ENCODE measurements around the gene C1orf232.

C1orf232 gene

GRCh38 chr1:26161415-26162219 is 7.1 kb downstream of the C1orf232 start:
- peaks cover 1% of the 10 kb centered on the region for H3K4me1 ChIP-seq
- H3K36me3 ChIP-seq: no peaks in the 10 kb centered on the region
- no peaks in the 10 kb centered on the region for H3K9me3 ChIP-seq
- DNase-seq: peak; percentile 61
- H3K4me3 ChIP-seq (ENCODE audit: low read depth, low read length): peak overlapping the region; percentile 45
- no peaks in the 10 kb centered on the region for H3K27me3 ChIP-seq
- no peak for TF ChIP-seq CTCF (IDR thresholded peaks at IDR 0.05; ENCODE audit: low read depth, low read length)

GRCh38 chr1:26160527-26161414 is 8.0 kb downstream of the C1orf232 start:
- Histone ChIP-seq H3K27me3 (no peaks in the 10 kb centered on the region), H3K4me3 (ENCODE audit: low read depth, low read length) (peak overlapping the region; percentile 45), H3K4me1 (peaks cover 7% of the 10 kb centered on the region), H3K9me3 (no peaks in the 10 kb centered on the region), H3K36me3 (no peaks in the 10 kb centered on the region)
- no peak for TF ChIP-seq CTCF (IDR thresholded peaks at IDR 0.05; ENCODE audit: low read depth, low read length)
- DNase-seq: no peak

GRCh38 chr1:26159743-26160039 is 9.1 kb downstream of the C1orf232 start:
- no peak for TF ChIP-seq CTCF (IDR thresholded peaks at IDR 0.05; ENCODE audit: low read depth, low read length)
- Histone ChIP-seq H3K9me3 (no peaks in the 10 kb centered on the region), H3K27me3 (no peaks in the 10 kb centered on the region)

GRCh38 chr1:26158908-26159742 is 9.6 kb downstream of the C1orf232 start, which contains the start of gene FAM110D:
Gene FAM110D, plus strand, starts transcription at chr1:26159079. Its CDS starts 2,213 bp downstream, at chr1:26161292.
- Histone ChIP-seq H3K36me3 (no peaks in the 10 kb centered on the region), H3K4me1 (peaks cover 7% of the 10 kb centered on the region), H3K27me3 (no peaks in the 10 kb centered on the region), H3K4me3 (ENCODE audit: low read depth, low read length) (no peak within 1 kb of the TSS), H3K9me3 (no peaks in the 10 kb centered on the region)
- TF ChIP-seq CTCF (IDR thresholded peaks at IDR 0.05; ENCODE audit: low read depth, low read length): no peak
- DNase-seq: no peak

More at GRCh38 chr1:26159743-26160039, 9.1 kb downstream of the C1orf232 start:
- DNase-seq: no peak
- no peak overlapping the region for H3K4me3 ChIP-seq (ENCODE audit: low read depth, low read length)
- H3K4me1 ChIP-seq: peaks cover 7% of the 10 kb centered on the region
- no peaks in the 10 kb centered on the region for H3K36me3 ChIP-seq

- DNase-seq: no peak
- no peak overlapping the region for H3K4me3 ChIP-seq (ENCODE audit: low read depth, low read length)
- H3K36me3 ChIP-seq: no peaks in the 10 kb centered on the region
- H3K27me3 ChIP-seq: no peaks in the 10 kb centered on the region
- H3K9me3 ChIP-seq: no peaks in the 10 kb centered on the region
- peaks cover 7% of the 10 kb centered on the region for H3K4me1 ChIP-seq
- no peak for TF ChIP-seq CTCF (IDR thresholded peaks at IDR 0.05; ENCODE audit: low read depth, low read length)
These were observed 10.4 kb downstream of the C1orf232 start for GRCh38 chr1:26158271-26158907.

All from BE2C (cell line).